Astrocyte of the cerebellum (primary cell): Measurements from ENCODE around the gene SLC44A4.

Source experiments
- DNase-seq: peaks from one replicate; pipeline ENCODE4 v3.0.0-alpha.2; 2011; ENCODE audit warnings: low read depth
- H3K4me3 ChIP-seq: 2 replicates; pipeline ENCODE4 v1.5.1; 2011; ENCODE audit warnings: mild to moderate bottlenecking, low read depth, low read length, moderate library complexity
- in situ Hi-C: cut with HindIII; loops from 2 replicates; pipeline ENCODE4 v1.10.0; 2017; ENCODE audit warnings: low sequenced_read_pairs
- TF ChIP-seq, protein P1 (sequence below): IDR thresholded peaks from 2 replicates; pipeline ENCODE4 v1.5.1; 2012; ENCODE audit warnings: low read length, low read depth, moderate library complexity, mild to moderate bottlenecking; ENCODE audit errors: missing control alignments

SLC44A4 gene

DNA sequence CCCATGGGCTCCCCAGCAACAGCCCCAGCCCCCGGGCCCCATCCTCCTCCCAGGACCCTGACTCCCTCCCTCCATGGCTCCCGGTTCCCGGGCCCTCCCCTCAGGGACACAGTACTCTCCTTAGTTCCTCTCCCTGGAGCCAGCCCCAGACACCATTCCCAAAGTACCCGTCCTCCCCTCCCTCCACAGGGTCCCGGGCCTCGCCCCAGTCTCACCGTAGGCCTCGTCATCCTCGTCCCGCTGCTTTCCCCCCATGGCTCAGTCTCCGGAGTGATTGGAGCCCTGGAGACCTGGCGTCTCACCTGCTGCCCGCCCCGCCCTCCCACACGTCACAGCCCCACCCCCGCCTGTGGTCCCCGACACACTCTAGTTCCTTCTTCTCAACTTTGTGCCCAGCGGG is at the start of gene SLC44A4:
Gene SLC44A4 (minus strand): TSS at position 272 of the 400 bp plus-strand sequence. CDS start 17 bp downstream, at position 255.
- DNase-seq: no peak
- in situ Hi-C loops: no loop called here
- TF ChIP-seq, protein P1, sequence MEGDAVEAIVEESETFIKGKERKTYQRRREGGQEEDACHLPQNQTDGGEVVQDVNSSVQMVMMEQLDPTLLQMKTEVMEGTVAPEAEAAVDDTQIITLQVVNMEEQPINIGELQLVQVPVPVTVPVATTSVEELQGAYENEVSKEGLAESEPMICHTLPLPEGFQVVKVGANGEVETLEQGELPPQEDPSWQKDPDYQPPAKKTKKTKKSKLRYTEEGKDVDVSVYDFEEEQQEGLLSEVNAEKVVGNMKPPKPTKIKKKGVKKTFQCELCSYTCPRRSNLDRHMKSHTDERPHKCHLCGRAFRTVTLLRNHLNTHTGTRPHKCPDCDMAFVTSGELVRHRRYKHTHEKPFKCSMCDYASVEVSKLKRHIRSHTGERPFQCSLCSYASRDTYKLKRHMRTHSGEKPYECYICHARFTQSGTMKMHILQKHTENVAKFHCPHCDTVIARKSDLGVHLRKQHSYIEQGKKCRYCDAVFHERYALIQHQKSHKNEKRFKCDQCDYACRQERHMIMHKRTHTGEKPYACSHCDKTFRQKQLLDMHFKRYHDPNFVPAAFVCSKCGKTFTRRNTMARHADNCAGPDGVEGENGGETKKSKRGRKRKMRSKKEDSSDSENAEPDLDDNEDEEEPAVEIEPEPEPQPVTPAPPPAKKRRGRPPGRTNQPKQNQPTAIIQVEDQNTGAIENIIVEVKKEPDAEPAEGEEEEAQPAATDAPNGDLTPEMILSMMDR: no peak
- no peak within 1 kb of the TSS for H3K4me3 ChIP-seq

DNA sequence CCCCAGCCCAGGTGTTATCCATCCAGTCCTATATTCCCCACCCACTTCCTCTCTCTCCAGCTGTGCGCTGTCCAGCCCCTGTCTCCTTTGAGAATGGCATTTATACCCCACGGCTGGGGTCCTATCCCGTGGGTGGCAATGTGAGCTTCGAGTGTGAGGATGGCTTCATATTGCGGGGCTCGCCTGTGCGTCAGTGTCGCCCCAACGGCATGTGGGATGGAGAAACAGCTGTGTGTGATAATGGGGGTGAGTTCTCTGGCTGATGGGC is 49.8 kb upstream of the SLC44A4 start:
- in situ Hi-C loops: no loop called here
- no peak for DNase-seq
- TF ChIP-seq, protein P1: no peak
- H3K4me3 ChIP-seq: no peak overlapping the region

DNA sequence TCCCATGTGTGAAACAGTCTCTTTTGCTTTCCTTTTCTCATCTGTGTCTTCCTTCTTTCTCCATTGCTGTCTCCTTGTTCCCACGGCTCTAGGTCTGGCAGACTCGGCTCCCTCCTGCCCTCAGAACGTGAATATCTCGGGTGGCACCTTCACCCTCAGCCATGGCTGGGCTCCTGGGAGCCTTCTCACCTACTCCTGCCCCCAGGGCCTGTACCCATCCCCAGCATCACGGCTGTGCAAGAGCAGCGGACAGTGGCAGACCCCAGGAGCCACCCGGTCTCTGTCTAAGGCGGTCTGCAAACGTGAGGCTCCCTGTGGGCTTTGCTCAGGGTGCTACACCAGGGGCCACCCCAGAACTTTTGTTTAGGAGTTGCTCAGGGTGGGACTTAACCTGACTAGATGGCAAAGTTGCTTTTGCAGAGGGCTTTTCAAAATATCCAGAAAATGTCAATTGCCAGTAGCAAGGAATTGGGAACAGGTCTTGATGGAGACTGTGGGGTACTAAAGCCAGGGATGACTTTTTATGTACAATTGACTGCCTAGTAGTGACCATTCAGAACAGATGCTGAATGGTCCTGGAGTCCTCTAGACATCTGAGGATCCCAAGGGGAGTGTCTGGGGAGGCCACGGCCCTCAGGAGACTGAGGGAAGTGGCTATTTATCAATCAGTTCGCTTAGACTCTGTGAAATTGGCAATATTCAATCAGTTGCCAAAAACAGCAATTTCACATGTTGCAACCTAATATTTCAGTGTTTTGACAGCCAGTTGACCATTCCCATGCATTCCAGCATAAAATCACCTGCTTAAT is 49.3 kb upstream of the SLC44A4 start:
- in situ Hi-C loops: no loop called here
- TF ChIP-seq, protein P1: no peak
- no peak for DNase-seq
- H3K4me3 ChIP-seq: no peak overlapping the region

DNA sequence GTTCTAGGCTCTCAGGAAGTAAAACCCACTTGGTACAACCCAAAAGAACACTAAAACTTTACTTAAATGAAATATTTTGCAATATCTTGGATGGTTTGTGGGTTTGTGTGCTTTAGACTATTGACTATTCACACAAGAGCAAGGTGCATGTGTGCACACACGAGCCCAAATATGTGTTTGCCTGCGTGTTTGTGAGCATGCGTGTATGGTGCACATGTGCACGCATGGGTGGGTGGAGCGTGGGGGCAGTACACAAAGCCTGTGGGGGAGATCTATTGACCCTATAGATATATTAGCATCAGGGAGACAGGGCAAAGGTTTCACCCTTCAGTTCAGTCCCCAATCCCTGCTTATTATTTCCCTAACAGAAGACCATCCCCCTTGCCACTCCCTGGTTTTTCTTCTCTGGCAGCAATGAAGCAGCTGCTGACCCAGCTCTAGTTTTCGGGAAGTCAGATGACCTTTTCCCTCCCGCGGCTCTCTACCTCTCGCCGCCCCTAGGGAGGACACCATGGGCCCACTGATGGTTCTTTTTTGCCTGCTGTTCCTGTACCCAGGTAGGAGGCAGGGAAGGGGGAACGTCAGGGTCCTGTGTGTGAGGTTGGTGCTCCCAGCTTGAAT is 48.6 kb upstream of the SLC44A4 start, which contains the start of gene C2:
Gene C2 (plus strand): TSS at position 476 of the 621 bp plus-strand sequence. CDS start 36 bp downstream, at position 512.
- TF ChIP-seq, protein P1: no peak
- in situ Hi-C loops: no loop called here
- no peak for DNase-seq
- no peak within 1 kb of the TSS for H3K4me3 ChIP-seq

DNA sequence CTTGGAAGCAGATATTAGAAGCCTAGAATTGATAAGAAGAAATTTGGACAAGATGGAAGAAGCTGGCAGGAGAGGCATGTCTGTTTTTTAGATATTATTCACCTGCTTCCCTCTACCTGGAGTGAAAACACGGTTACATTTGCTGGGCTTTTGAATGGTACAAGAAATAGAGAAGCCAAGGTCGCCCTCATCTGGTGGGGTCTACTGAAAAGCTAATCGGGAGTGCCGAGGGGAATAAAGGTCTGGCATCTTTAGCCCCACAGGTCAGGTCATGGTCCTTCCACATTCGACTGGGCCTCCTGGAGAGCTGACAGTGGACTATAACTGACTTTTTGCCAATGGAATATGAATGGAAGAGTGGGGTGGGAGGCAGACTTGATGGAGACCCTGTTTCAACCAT is 44.1 kb upstream of the SLC44A4 start:
- TF ChIP-seq, protein P1: no peak
- no peak overlapping the region for H3K4me3 ChIP-seq
- DNase-seq: no peak
- in situ Hi-C loops: no loop called here

DNA sequence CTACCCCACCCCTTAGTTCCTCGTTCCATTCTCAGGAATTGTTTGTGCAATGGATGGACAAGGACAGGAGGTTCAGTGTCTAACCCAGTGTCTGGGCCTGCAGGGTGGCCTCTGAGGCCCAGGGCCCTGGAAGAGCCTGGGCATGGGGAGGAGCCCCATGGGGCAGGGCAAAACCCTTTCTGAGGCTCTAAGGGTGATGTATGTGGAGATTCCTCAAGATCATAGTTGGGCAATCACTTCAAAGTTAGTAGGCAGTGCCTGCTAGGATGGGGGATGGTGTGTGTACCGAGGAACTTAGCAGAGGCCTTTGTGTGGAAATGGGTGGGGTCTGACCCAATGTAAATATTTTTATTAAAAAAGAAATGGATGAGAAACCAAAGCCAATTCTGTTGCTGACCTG is 42.0 kb upstream of the SLC44A4 start:
- TF ChIP-seq, protein P1: no peak
- no peak overlapping the region for H3K4me3 ChIP-seq
- in situ Hi-C loops: no loop called here
- no peak for DNase-seq
